ENCODE results near the gene LMAN2.

- TF ChIP-seq CTCF (IDR thresholded peaks at IDR 0.05) (no peak), POLR2A (IDR thresholded peaks at IDR 0.05) (no peak), POLR2AphosphoS5 (IDR thresholded peaks at IDR 0.05) (no peak)
Measured at GRCh38 chr5:177378884-177379883, 27.7 kb upstream of the LMAN2 start.
